Measurements from ENCODE around the gene TMCC1. TPM values are rescaled to one million over a fixed set of nuclear protein-coding genes. Genes with fewer than 3 reads are reported as not detected.

Gene TMCC1
- total RNA-seq, 4 donors from 2014 or later = 24.3 to 41.7 (median 31.1) TPM

DNA sequence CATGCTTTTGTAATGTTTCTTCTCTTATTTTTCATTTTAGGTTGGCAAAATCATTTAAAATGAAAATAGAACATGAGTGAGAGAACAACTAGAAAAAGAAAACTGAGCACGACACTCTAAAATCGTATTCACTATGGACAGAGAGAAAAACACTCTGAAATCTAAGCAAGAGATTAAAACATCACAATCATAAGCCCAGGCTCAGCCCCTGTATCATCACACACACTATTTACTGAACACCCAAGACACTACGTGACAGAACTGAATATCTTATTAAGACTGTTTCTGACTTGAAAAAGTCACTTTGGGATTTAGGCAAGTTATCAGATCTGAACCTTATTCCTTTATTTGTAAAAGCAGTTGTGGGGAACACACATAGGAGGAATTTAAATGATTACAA is 204.5 kb downstream of the TMCC1 start:
- H3K27ac ChIP-seq = peak overlapping the region; percentile 35 to 76 (median 39)

DNA sequence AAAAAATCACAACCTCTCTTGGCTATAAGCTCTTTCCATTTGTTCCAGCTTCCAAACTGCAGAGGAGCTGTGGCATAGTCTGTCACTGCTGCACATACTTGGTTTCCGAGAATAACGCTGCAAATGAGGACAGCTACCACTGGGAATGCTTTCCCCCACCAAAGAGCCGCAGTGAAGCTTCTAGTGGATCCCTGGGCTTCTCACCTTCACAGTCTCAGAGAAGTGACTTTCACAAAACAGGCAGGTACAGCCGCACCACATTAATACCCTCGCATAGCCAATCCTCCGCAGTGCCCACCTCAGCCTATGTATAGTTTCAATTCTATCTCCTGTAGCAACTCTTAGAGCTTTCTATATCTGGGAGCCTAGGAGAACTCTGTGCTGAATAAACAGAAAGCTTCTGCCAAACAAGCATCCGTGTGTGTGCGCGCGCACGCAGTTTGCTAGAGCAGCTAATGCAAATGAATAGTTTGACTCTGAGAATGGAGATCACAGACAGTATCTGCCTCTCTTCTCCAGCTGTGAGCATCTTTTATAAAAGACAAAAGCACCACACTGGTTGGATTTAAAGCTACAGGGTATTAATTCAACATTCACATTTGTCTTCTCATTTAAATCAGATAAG is 205.1 kb downstream of the TMCC1 start:
- peak; percentile 77 to 82 for DNase-seq
- Histone ChIP-seq H3K27ac (peak overlapping the region; percentile 35 to 76 (median 39)), H3K9me3 (no peaks in the 10 kb centered on the region), H3K36me3 (no peaks in the 10 kb centered on the region), H3K4me3 (replicated peaks in 1 of 3) (peak overlapping the region in 1 of 3 donors; percentile 10), H3K4me1 (peaks cover 22 to 31% of the 10 kb centered on the region in 2 donors), H3K27me3 (no peaks in the 10 kb centered on the region)
- 22 to 34% methylated on average over 11 of the region's 11 CpGs for WGBS, 2 donors
- intact Hi-C loops (cut with DNase I) = no loop called here
- TF ChIP-seq, protein P1, sequence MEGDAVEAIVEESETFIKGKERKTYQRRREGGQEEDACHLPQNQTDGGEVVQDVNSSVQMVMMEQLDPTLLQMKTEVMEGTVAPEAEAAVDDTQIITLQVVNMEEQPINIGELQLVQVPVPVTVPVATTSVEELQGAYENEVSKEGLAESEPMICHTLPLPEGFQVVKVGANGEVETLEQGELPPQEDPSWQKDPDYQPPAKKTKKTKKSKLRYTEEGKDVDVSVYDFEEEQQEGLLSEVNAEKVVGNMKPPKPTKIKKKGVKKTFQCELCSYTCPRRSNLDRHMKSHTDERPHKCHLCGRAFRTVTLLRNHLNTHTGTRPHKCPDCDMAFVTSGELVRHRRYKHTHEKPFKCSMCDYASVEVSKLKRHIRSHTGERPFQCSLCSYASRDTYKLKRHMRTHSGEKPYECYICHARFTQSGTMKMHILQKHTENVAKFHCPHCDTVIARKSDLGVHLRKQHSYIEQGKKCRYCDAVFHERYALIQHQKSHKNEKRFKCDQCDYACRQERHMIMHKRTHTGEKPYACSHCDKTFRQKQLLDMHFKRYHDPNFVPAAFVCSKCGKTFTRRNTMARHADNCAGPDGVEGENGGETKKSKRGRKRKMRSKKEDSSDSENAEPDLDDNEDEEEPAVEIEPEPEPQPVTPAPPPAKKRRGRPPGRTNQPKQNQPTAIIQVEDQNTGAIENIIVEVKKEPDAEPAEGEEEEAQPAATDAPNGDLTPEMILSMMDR (IDR thresholded peaks at IDR 0.05) = no peak
- no peak for TF ChIP-seq POLR2A (IDR thresholded peaks at IDR 0.05)

More for the DNA sequence above, 204.5 kb downstream of the TMCC1 start:
- no peak overlapping the region for H3K4me3 ChIP-seq (replicated peaks in 1 of 3)
- peaks cover 22 to 32% of the 10 kb centered on the region in 2 donors for H3K4me1 ChIP-seq
- H3K27me3 ChIP-seq = no peaks in the 10 kb centered on the region
- no peak for DNase-seq
- intact Hi-C loops (cut with DNase I) = no loop called here
- no peaks in the 10 kb centered on the region for H3K36me3 ChIP-seq
- no peaks in the 10 kb centered on the region for H3K9me3 ChIP-seq
- WGBS, 2 donors = 66 to 77% methylated on average over 3 of the region's 3 CpGs
- TF ChIP-seq, protein P1 (IDR thresholded peaks at IDR 0.05) = no peak
- TF ChIP-seq POLR2A (IDR thresholded peaks at IDR 0.05) = no peak

DNA sequence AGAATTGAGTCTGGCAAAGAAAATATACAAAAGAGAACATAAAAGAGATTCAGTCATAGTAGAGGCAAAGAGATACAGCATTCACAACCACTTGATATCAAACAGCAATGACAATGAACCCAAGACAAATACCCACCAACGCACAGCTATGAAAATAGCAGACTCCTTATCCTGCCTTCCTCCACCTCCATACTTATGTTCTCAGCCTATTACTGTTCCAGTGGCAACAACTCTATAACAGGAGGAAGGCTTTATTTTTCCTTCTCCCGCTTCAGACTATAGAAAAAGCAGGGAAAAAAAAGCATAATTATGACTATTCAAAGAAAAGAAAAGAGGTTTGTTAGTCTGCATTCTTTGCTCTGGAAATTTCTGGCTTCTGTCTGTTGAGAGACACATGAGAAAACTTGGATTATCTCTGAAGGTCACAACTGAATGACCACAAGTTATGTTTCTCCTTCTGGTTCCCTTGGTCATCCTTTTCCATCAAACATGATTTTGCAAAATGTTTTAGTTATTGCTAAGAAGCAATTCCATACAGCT is 205.9 kb downstream of the TMCC1 start:
- 80 to 82% methylated on average over 2 of the region's 2 CpGs for WGBS, 2 donors
- no peak for TF ChIP-seq POLR2A (IDR thresholded peaks at IDR 0.05)
- TF ChIP-seq, protein P1 (IDR thresholded peaks at IDR 0.05) = no peak
- no peak for DNase-seq
- Histone ChIP-seq H3K36me3 (no peaks in the 10 kb centered on the region), H3K4me1 (peaks cover 22 to 31% of the 10 kb centered on the region in 2 donors), H3K27ac (peak overlapping the region; percentile 35 to 76 (median 39)), H3K9me3 (no peaks in the 10 kb centered on the region), H3K27me3 (no peaks in the 10 kb centered on the region), H3K4me3 (replicated peaks in 1 of 3) (no peak overlapping the region)
- intact Hi-C loops (cut with DNase I) = no loop called here

DNA sequence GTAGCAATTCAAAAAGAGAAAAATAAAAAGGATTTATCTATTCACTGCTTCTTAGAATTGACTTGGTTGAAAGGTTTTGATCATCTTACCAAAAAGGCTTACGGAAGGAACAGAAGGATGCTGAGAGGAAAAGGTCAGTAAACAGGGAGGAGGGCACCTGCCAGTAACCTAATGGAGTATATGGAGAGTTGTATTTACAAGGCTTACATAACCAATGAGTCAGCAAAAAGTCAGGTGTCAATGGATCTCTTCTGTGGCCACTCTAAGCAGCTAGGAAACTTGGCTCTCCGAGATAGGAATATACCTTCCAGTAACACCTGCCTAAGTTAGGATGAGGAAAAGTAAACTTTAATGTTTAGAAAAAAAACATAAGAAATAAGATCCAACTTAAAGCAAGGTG is 206.6 kb downstream of the TMCC1 start:
- Histone ChIP-seq H3K36me3 (no peaks in the 10 kb centered on the region), H3K27me3 (no peaks in the 10 kb centered on the region), H3K27ac (peak overlapping the region; percentile 35 to 76 (median 39)), H3K4me3 (replicated peaks in 1 of 3) (no peak overlapping the region), H3K9me3 (no peaks in the 10 kb centered on the region), H3K4me1 (peaks cover 22 to 31% of the 10 kb centered on the region in 2 donors)
- TF ChIP-seq, protein P1 (IDR thresholded peaks at IDR 0.05) = no peak
- peak in 1 of 2 donors; percentile 15 for TF ChIP-seq POLR2A (IDR thresholded peaks at IDR 0.05)
- peak; percentile 14 to 15 for DNase-seq
- 45 to 55% methylated on average over 2 of the region's 2 CpGs for WGBS, 2 donors
- intact Hi-C loops (cut with DNase I) = no loop called here

DNA sequence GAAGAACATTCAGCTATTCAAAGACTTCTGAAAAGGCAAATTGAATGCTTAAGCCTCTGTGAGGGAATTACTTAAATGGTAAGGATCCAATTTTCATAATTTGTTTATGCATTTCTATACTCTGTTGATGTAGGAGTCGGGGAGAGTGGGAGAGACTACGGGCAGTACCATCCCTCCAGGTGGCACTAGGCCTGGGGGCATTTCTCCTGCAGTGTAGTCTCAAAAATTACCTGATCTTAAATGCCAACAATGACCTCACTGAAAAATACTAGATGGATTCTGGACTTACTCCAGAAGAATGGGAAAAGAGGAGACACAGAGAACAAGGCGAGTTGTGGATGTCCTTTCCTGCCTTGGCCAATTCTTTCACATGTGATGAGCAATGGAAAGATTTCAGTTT is 209.2 kb downstream of the TMCC1 start:
- 94 to 96% methylated on average over 3 of the region's 3 CpGs for WGBS, 2 donors
- Histone ChIP-seq H3K4me1 (peaks cover 22 to 31% of the 10 kb centered on the region in 2 donors), H3K9me3 (no peaks in the 10 kb centered on the region), H3K27ac (no peak overlapping the region), H3K36me3 (no peaks in the 10 kb centered on the region), H3K27me3 (no peaks in the 10 kb centered on the region), H3K4me3 (replicated peaks in 1 of 3) (no peak overlapping the region)
- intact Hi-C loops (cut with DNase I) = no loop called here
- no peak for DNase-seq
- no peak for TF ChIP-seq POLR2A (IDR thresholded peaks at IDR 0.05)

Data from thyroid gland (tissue), 4 donors.